Fibroblast of lung (primary cell): Measurements from ENCODE around the gene NECAP2. TPM values are rescaled to one million over a fixed set of nuclear protein-coding genes. Genes with fewer than 3 reads are reported as not detected.
"Not testable (repeated sequence)": the region's sequence is repeated elsewhere in the genome, so short reads cannot be mapped to it uniquely, and the experiment has no call there.

Experiments used
- DNase-seq, 2 donors: peaks; one replicate each; pipeline versions ENCODE4 v3.0.0 to v3.0.0-alpha.2; 2010; ENCODE audit warnings: low read depth in 2 of 2
- H2AFZ ChIP-seq: 2 replicates; pipeline ENCODE4 v1.5.1; 2012; ENCODE audit warnings: low read length, control low read depth, inconsistent platforms
- H3K27ac ChIP-seq: 2 replicates; pipeline ENCODE4 v1.5.1; 2011; ENCODE audit warnings: low read length, control low read depth; ENCODE audit not compliant: insufficient read depth
- H3K27me3 ChIP-seq: 2 replicates; pipeline ENCODE4 v1.5.1; 2011; ENCODE audit warnings: mild to moderate bottlenecking, low read length; ENCODE audit not compliant: control insufficient read depth, insufficient read depth
- H3K36me3 ChIP-seq: 2 replicates; pipeline ENCODE4 v1.5.1; 2011; ENCODE audit warnings: low read length; ENCODE audit not compliant: control insufficient read depth, insufficient read depth
- H3K4me1 ChIP-seq: 2 replicates; pipeline ENCODE4 v1.5.1; 2011; ENCODE audit warnings: low read length; ENCODE audit not compliant: control insufficient read depth, insufficient read depth; ENCODE audit errors: extremely low read depth
- H3K4me2 ChIP-seq: 2 replicates; pipeline ENCODE4 v1.5.1; 2011; ENCODE audit warnings: low read length, control low read depth; ENCODE audit not compliant: insufficient read depth; ENCODE audit errors: extremely low read depth
- H3K4me3 ChIP-seq, 4 experiments: fragments of 200-600 bp in 1 of 4; sonication (generic) in 1 of 4; replicated peaks in 1 of 4; 2 replicates each; pipeline ENCODE4 v1.5.1; 2011 to 2016; ENCODE audit warnings: low read length in 4 of 4, low read depth in 3 of 4, mild to moderate bottlenecking in 3 of 4, control low read depth in 2 of 4, inconsistent platforms in 1 of 4, mixed read lengths in 1 of 4; ENCODE audit not compliant: insufficient read depth in 1 of 4; ENCODE audit errors: control extremely low read depth in 1 of 4
- H3K79me2 ChIP-seq: 2 replicates; pipeline ENCODE4 v1.5.1; 2012; ENCODE audit warnings: mild to moderate bottlenecking, low read length, inconsistent platforms; ENCODE audit not compliant: control insufficient read depth, insufficient read depth
- H3K9ac ChIP-seq: 2 replicates; pipeline ENCODE4 v1.5.1; 2011; ENCODE audit warnings: mild to moderate bottlenecking, low read length, control low read depth; ENCODE audit not compliant: insufficient read depth
- H3K9me3 ChIP-seq: 2 replicates; pipeline ENCODE4 v1.5.1; 2012; ENCODE audit warnings: low read depth, low read length; ENCODE audit not compliant: control insufficient read depth, insufficient read depth
- H4K20me1 ChIP-seq: 2 replicates; pipeline ENCODE4 v1.5.1; 2011; ENCODE audit warnings: low read length; ENCODE audit not compliant: control insufficient read depth, insufficient read depth; ENCODE audit errors: extremely low read depth
- CTCF ChIP-seq, 2 donors: IDR thresholded peaks in 1 of 2; conservative IDR thresholded peaks in 1 of 2; 1 replicate in 1 of 2; 2 replicates in 1 of 2; pipeline ENCODE4 v1.5.1; 2011 to 2012; ENCODE audit warnings: low read length in 2 of 2, control low read depth in 1 of 2, inconsistent platforms in 1 of 2, low read depth in 1 of 2, mild to moderate bottlenecking in 1 of 2
- EZH2 ChIP-seq: IDR thresholded peaks from 2 replicates; pipeline ENCODE4 v1.5.1; 2012; ENCODE audit warnings: low read length, control low read depth, mild to moderate bottlenecking; ENCODE audit errors: missing control alignments
- polyA plus RNA-seq, 2 donors: library from polyadenylated mRNA; depleted of rRNA in 1 of 2; stranded (reverse) in 1 of 2; unstranded in 1 of 2; fragments of >200 nt; gene quantifications; 2 replicates each; pipeline ENCODE4 v1.2.1, GENCODE V29; 2011 to 2012; ENCODE audit warnings: missing spikeins in 1 of 2
- total RNA-seq: library from RNA; depleted of rRNA; stranded (reverse); fragments of >200 nt; gene quantifications from 2 replicates; pipeline ENCODE4 v1.2.1, GENCODE V29; 2014

NECAP2 gene
- total and polyA plus RNA-seq, 2 donors (not counting 1 experiment from before 2014, with no cell fraction given), result 83.9 to 97.0 TPM

- Histone ChIP-seq H3K9ac (no peak overlapping the region), H3K9me3 (no peaks in the 10 kb centered on the region), H3K36me3 (peaks cover 1% of the 10 kb centered on the region), H3K4me3 (no peak overlapping the region), H3K79me2 (no peaks in the 10 kb centered on the region), H2AFZ (no peak overlapping the region), H3K27ac (no peak overlapping the region), H3K27me3 (no peaks in the 10 kb centered on the region), H3K4me1 (no peaks in the 10 kb centered on the region), H3K4me2 (no peak overlapping the region), H4K20me1 (no peaks in the 10 kb centered on the region)
- no peak for DNase-seq
- TF ChIP-seq CTCF (conservative IDR thresholded peaks at IDR 0.05 in 1 of 2, IDR thresholded peaks at IDR 0.05 in 1 of 2; ENCODE audit: low read depth in 1 of 2, low read length in 2 of 2) (no peak), EZH2 (no peak)
Observed at GRCh38 chr1:16491056-16491675, 50.6 kb downstream of the NECAP2 start.

- H3K27me3 ChIP-seq, H2AFZ ChIP-seq, H3K79me2 ChIP-seq, H3K4me1 ChIP-seq, H3K9me3 ChIP-seq, H3K4me3 ChIP-seq, H3K27ac ChIP-seq, H3K9ac ChIP-seq, H3K36me3 ChIP-seq, H3K4me2 ChIP-seq, H4K20me1 ChIP-seq: not testable (repeated sequence)
- peak in 1 of 2 donors; percentile 29 for DNase-seq
Observed at GRCh38 chr1:16492937-16493336, 52.4 kb downstream of the NECAP2 start.

GRCh38 chr1:16493731-16494130, 53.2 kb downstream of the NECAP2 start:
- H3K9me3 ChIP-seq, H3K4me2 ChIP-seq, H3K27me3 ChIP-seq, H3K27ac ChIP-seq, H3K4me3 ChIP-seq, H2AFZ ChIP-seq, H4K20me1 ChIP-seq, H3K9ac ChIP-seq, H3K4me1 ChIP-seq, DNase-seq, H3K36me3 ChIP-seq, H3K79me2 ChIP-seq: not testable (repeated sequence)

GRCh38 chr1:16497474-16497904, 57.0 kb downstream of the NECAP2 start:
- H3K9me3 ChIP-seq, H3K4me3 ChIP-seq, H2AFZ ChIP-seq, H3K27me3 ChIP-seq, DNase-seq, H4K20me1 ChIP-seq, H3K27ac ChIP-seq, H3K79me2 ChIP-seq, H3K36me3 ChIP-seq, H3K4me2 ChIP-seq, H3K9ac ChIP-seq, H3K4me1 ChIP-seq: not testable (repeated sequence)

- H4K20me1 ChIP-seq, H2AFZ ChIP-seq, H3K36me3 ChIP-seq, H3K9me3 ChIP-seq, H3K27me3 ChIP-seq, DNase-seq, H3K27ac ChIP-seq, H3K79me2 ChIP-seq, H3K4me1 ChIP-seq, H3K9ac ChIP-seq: not testable (repeated sequence)
- peak overlapping the region; percentile 32 to 76 (median 54) for H3K4me3 ChIP-seq
- peak overlapping the region; percentile 21 for H3K4me2 ChIP-seq
Observed at GRCh38 chr1:16498047-16498446, 57.5 kb downstream of the NECAP2 start.
